Skin epidermis (tissue), 12 donors: ENCODE results near the gene SP6.

Experiments used
- H3K27ac ChIP-seq, 21 experiments: fragments of 200-600 bp; sonication (generic) in 11 of 21; one replicate each; pipeline ENCODE4 v1.5.0; 2020; ENCODE audit warnings: mild to moderate bottlenecking in 3 of 21, inconsistent platforms in 2 of 21, moderate library complexity in 2 of 21
- H3K4me3 ChIP-seq, 7 experiments: fragments of 200-600 bp; sonication (generic) in 2 of 7; one replicate each; pipeline ENCODE4 v1.5.0; 2020; ENCODE audit warnings: inconsistent platforms in 2 of 7, mild to moderate bottlenecking in 2 of 7, moderate library complexity in 1 of 7

Gene SP6

GRCh38 chr17:47820033-47820789 is 30.8 kb downstream of the SP6 start:
- Histone ChIP-seq H3K4me3 (peak overlapping the region in 1 of 7 experiments; percentile 50), H3K27ac (peak overlapping the region in 2 of 21 experiments; percentile 66 to 72)

- Histone ChIP-seq H3K27ac (no peak overlapping the region), H3K4me3 (no peak overlapping the region)
These were observed 31.5 kb downstream of the SP6 start for GRCh38 chr17:47819475-47819874.

GRCh38 chr17:47818002-47818695 is 32.8 kb downstream of the SP6 start:
- Histone ChIP-seq H3K27ac (no peak overlapping the region), H3K4me3 (no peak overlapping the region)

GRCh38 chr17:47816947-47817346 is 34.0 kb downstream of the SP6 start:
- Histone ChIP-seq H3K27ac (no peak overlapping the region), H3K4me3 (no peak overlapping the region)

GRCh38 chr17:47816111-47816735 is 34.7 kb downstream of the SP6 start:
- no peak overlapping the region for H3K4me3 ChIP-seq
- no peak overlapping the region for H3K27ac ChIP-seq

GRCh38 chr17:47815106-47815918 is 35.7 kb downstream of the SP6 start:
- no peak overlapping the region for H3K4me3 ChIP-seq
- H3K27ac ChIP-seq, result no peak overlapping the region

- Histone ChIP-seq H3K27ac (no peak overlapping the region), H3K4me3 (no peak overlapping the region)
These were observed 37.4 kb downstream of the SP6 start for GRCh38 chr17:47813512-47814031.

- no peak overlapping the region for H3K4me3 ChIP-seq
- H3K27ac ChIP-seq, result no peak overlapping the region
These were observed 37.9 kb downstream of the SP6 start for GRCh38 chr17:47813077-47813476.

- Histone ChIP-seq H3K4me3 (no peak overlapping the region), H3K27ac (no peak overlapping the region)
These were observed 38.6 kb downstream of the SP6 start for GRCh38 chr17:47812146-47812920.

- H3K4me3 ChIP-seq, result no peak overlapping the region
- no peak overlapping the region for H3K27ac ChIP-seq
These were observed 39.3 kb downstream of the SP6 start for GRCh38 chr17:47811709-47812108.

GRCh38 chr17:47810901-47811635 is 39.9 kb downstream of the SP6 start:
- H3K27ac ChIP-seq, result peak overlapping the region in 1 of 21 experiments; percentile 24
- no peak overlapping the region for H3K4me3 ChIP-seq

GRCh38 chr17:47810200-47810821 is 40.7 kb downstream of the SP6 start:
- H3K4me3 ChIP-seq, result no peak overlapping the region
- H3K27ac ChIP-seq, result peak overlapping the region in 2 of 21 experiments; percentile 24 to 55

GRCh38 chr17:47808830-47809480 is 42.0 kb downstream of the SP6 start:
- Histone ChIP-seq H3K4me3 (no peak overlapping the region), H3K27ac (no peak overlapping the region)

- H3K27ac ChIP-seq, result no peak overlapping the region
- no peak overlapping the region for H3K4me3 ChIP-seq
These were observed 42.7 kb downstream of the SP6 start for GRCh38 chr17:47808036-47808829.

GRCh38 chr17:47807421-47807820 is 43.5 kb downstream of the SP6 start:
- Histone ChIP-seq H3K4me3 (no peak overlapping the region), H3K27ac (no peak overlapping the region)

- no peak overlapping the region for H3K4me3 ChIP-seq
- H3K27ac ChIP-seq, result no peak overlapping the region
These were observed 44.1 kb downstream of the SP6 start for GRCh38 chr17:47806913-47807255.
